ENCODE measurements around the gene HK1. TPM values are rescaled to one million over a fixed set of nuclear protein-coding genes. Genes with fewer than 3 reads are reported as not detected.
"Not testable (repeated sequence)": the region's sequence is repeated elsewhere in the genome, so short reads cannot be mapped to it uniquely, and the experiment has no call there.

HK1 gene
- total RNA-seq, 1 experiment from 2014 or later, result 152 TPM

GRCh38 chr10:69327463-69328379, 49.4 kb downstream of the HK1 start:
- peak; percentile 25 for DNase-seq (ENCODE audit: low spot score)

GRCh38 chr10:69328380-69328735, 50.1 kb downstream of the HK1 start:
- DNase-seq (ENCODE audit: low spot score), result no peak

- not testable (repeated sequence) for DNase-seq (ENCODE audit: low spot score)
Observed at GRCh38 chr10:69328888-69329287, 50.6 kb downstream of the HK1 start.

- no peak for DNase-seq (ENCODE audit: low spot score)
Observed at GRCh38 chr10:69329721-69330178, 51.5 kb downstream of the HK1 start.

GRCh38 chr10:69331161-69331560, 52.9 kb downstream of the HK1 start:
- no peak for DNase-seq (ENCODE audit: low spot score)

GRCh38 chr10:69332278-69333010, 54.1 kb downstream of the HK1 start:
- no peak for DNase-seq (ENCODE audit: low spot score)

GRCh38 chr10:69333205-69333604, 54.9 kb downstream of the HK1 start:
- DNase-seq (ENCODE audit: low spot score), result no peak

- not testable (repeated sequence) for DNase-seq (ENCODE audit: low spot score)
Observed at GRCh38 chr10:69333865-69334301, 55.6 kb downstream of the HK1 start.

GRCh38 chr10:69334302-69335062, 56.2 kb downstream of the HK1 start:
- no peak for DNase-seq (ENCODE audit: low spot score)

- no peak for DNase-seq (ENCODE audit: low spot score)
Observed at GRCh38 chr10:69335063-69335587, 56.8 kb downstream of the HK1 start.

- no peak for DNase-seq (ENCODE audit: low spot score)
Observed at GRCh38 chr10:69335613-69336012, 57.3 kb downstream of the HK1 start.

- DNase-seq (ENCODE audit: low spot score), result no peak
Observed at GRCh38 chr10:69336952-69337295, 58.6 kb downstream of the HK1 start.

GRCh38 chr10:69337296-69338132, 59.2 kb downstream of the HK1 start:
- peak; percentile 38 for DNase-seq (ENCODE audit: low spot score)

- DNase-seq (ENCODE audit: low spot score), result no peak
Observed at GRCh38 chr10:69338133-69338456, 59.8 kb downstream of the HK1 start.

- DNase-seq (ENCODE audit: low spot score), result no peak
Observed at GRCh38 chr10:69338547-69339450, 60.5 kb downstream of the HK1 start.

- no peak for DNase-seq (ENCODE audit: low spot score)
Observed at GRCh38 chr10:69340695-69341094, 62.4 kb downstream of the HK1 start.

- no peak for DNase-seq (ENCODE audit: low spot score)
Observed at GRCh38 chr10:69343905-69344304, 65.6 kb downstream of the HK1 start.

- DNase-seq (ENCODE audit: low spot score), result no peak
Observed at GRCh38 chr10:69344591-69345252, 66.4 kb downstream of the HK1 start.

GRCh38 chr10:69345402-69345801, 67.1 kb downstream of the HK1 start:
- peak; percentile 33 for DNase-seq (ENCODE audit: low spot score)
